Heart left ventricle (tissue), 13 donors: ENCODE results near the gene SLC22A8.

Experiments used
- POLR2A ChIP-seq, 2 donors: fragments of 450-650 bp; IDR thresholded peaks; one replicate each; pipeline ENCODE4 v1.6.1; 2017; ENCODE audit warnings: antibody characterized with exemption in 2 of 2, mild to moderate bottlenecking in 2 of 2, moderate library complexity in 2 of 2
- TF ChIP-seq, protein P1 (sequence below), 12 donors: fragments of 200-600 bp; sonication (generic) in 4 of 12; IDR thresholded peaks; one replicate each; pipeline versions ENCODE4 v1.5.0 to v1.8.0; 2018 to 2022; ENCODE audit warnings: antibody characterized with exemption in 12 of 12, mild to moderate bottlenecking in 5 of 12
- donor health status: ischemic (EF 13 %, LVEDD 7.1; RV severe dilation, severe dysfunction).
- donor health status: DM: no; HTN: yes; CAD: no.
- donor health status: DM: no; HTN: no; CAD: no.
- donor health status: ischemic (EF 25% LVEDD 6.9; RV normal size, moderate dysfunction).
- donor health status: ischemic (EF 25% LVEDD 5.7; RV mildly dilated, moderate dysfunction).
- donor health status: ischemic (EF 35%, LVEDD 5.7; RV mildly dilated, moderate dysfunction).
- donor health status: nonischemic (EF 11% LVEDD 7.7; RV severe dilation, severe dysfunction).
- donor health status: DM: yes; HTN: yes; CAD: no.
- donor health status: PGD.
- donor health status: ischemic (EF 29% LVEDD 5.4; RV normal size, mild dysfunction).
- donor health status: nonischemic (EF 23%, LVEDD 6.1; RV moderate dilation, normal function).

DNA sequence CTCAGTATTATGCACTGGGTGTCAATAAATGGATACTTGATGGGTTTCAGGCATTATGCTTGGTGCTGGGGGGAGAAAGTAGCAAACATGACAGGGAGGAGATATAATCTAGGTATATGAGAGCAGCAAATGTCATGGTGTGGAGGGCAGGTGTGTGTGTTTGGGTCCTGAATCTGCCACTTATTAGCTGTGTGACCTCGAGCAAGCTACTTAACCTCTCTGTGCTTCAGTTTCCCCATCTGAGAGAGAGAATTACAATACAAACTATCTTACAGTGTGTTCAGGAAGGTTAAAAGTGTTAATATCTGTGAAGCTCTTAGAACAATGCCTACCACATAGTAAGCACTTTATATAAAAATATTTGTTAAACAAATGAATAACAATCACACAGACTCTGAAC, 2.8 kb downstream of the SLC22A8 start:
- TF ChIP-seq, protein P1, sequence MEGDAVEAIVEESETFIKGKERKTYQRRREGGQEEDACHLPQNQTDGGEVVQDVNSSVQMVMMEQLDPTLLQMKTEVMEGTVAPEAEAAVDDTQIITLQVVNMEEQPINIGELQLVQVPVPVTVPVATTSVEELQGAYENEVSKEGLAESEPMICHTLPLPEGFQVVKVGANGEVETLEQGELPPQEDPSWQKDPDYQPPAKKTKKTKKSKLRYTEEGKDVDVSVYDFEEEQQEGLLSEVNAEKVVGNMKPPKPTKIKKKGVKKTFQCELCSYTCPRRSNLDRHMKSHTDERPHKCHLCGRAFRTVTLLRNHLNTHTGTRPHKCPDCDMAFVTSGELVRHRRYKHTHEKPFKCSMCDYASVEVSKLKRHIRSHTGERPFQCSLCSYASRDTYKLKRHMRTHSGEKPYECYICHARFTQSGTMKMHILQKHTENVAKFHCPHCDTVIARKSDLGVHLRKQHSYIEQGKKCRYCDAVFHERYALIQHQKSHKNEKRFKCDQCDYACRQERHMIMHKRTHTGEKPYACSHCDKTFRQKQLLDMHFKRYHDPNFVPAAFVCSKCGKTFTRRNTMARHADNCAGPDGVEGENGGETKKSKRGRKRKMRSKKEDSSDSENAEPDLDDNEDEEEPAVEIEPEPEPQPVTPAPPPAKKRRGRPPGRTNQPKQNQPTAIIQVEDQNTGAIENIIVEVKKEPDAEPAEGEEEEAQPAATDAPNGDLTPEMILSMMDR (IDR thresholded peaks at IDR 0.05): no peak
- no peak for TF ChIP-seq POLR2A (IDR thresholded peaks at IDR 0.05)
